ENCODE data around the gene CENATAC.

GRCh38 chr11:119052163-119052814, 54.4 kb downstream of the CENATAC start:
- TF ChIP-seq POLR2A (IDR thresholded peaks at IDR 0.05) (no peak), CTCF (IDR thresholded peaks at IDR 0.05) (no peak)

Data from thyroid gland (tissue), 4 donors.